K562 (cell line): ENCODE data around the gene SIGMAR1.

Source experiments
- EZH2 ChIP-seq: IDR thresholded peaks from 2 replicates; pipeline ENCODE4 v1.6.1; 2012; ENCODE audit warnings: low read depth, mild to moderate bottlenecking, inconsistent platforms, low read length, borderline replicate concordance
- KAT7 ChIP-seq: sonication (generic); formaldehyde crosslinking; IDR thresholded peaks from 2 replicates; pipeline ENCODE4 v1.8.0; 2022; ENCODE audit warnings: missing genetic modification reagents, mild to moderate bottlenecking, borderline replicate concordance
- KLF6 ChIP-seq: fragments of 250-450 bp; sonication (Bioruptor Pico); IDR thresholded peaks from 2 replicates; pipeline ENCODE4 v1.4.0; 2020; ENCODE audit warnings: mild to moderate bottlenecking, moderate library complexity, borderline replicate concordance
- POLR2A ChIP-seq: fragments of 450-650 bp; conservative IDR thresholded peaks from 2 replicates; pipeline ENCODE4 v1.6.1; 2016
- SMARCC2 ChIP-seq: fragments of 450-650 bp; IDR thresholded peaks from 2 replicates; pipeline ENCODE4 v1.6.1; 2017; ENCODE audit warnings: antibody characterized with exemption, moderate library complexity, mild to moderate bottlenecking, low read depth
- SP1 ChIP-seq: sonication (generic); formaldehyde crosslinking; IDR thresholded peaks from 2 replicates; pipeline ENCODE4 v1.8.1; 2022; ENCODE audit warnings: mild to moderate bottlenecking, missing genetic modification reagents
- TEAD2 ChIP-seq: fragments of 450-650 bp; IDR thresholded peaks from 2 replicates; pipeline ENCODE4 v1.6.1; 2016; ENCODE audit warnings: missing genetic modification characterization, control low read depth, missing compliant biosample characterization
- XRCC3 ChIP-seq: fragments of 450-650 bp; IDR thresholded peaks from 2 replicates; pipeline ENCODE4 v1.6.1; 2017; ENCODE audit warnings: mild to moderate bottlenecking, moderate library complexity
- ZNF24 ChIP-seq: fragments of 450-650 bp; IDR thresholded peaks from 2 replicates; pipeline ENCODE4 v1.6.1; 2016

DNA sequence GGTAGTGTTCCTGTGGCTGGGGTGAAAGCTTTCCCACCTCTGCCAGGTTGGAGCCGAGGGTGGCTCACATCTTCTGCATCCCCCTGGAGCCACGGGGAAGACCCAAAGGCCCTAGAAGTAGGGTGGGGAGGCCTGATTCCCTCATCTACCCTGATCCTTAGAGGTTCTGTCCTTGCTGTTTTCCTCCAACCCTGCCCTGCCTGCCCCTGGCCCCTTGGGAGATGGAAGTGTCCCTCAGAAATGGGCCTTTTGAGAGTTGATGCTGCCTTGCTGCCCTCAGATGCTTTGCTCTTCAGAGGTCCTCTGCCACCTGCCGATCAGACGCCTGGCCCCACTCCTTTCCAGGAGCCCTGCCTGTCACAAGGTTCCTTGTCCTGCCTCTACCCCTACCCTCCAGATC lies 47.2 kb upstream of the SIGMAR1 start:
- TF ChIP-seq POLR2A: no peak
- TF ChIP-seq KLF6 (CRISPR knock-in tag): no peak
- no peak for TF ChIP-seq EZH2
- TF ChIP-seq KAT7 (CRISPR knock-in tag): no peak
- TF ChIP-seq SP1 (CRISPR knock-in tag): no peak
- TF ChIP-seq SMARCC2: no peak
- TF ChIP-seq TEAD2 (tag): no peak
- TF ChIP-seq ZNF24: no peak
- TF ChIP-seq XRCC3: no peak
